Stimulated activated CD4-positive, alpha-beta T cell treated with anti-CD3 and anti-CD28 coated beads, TNF-alpha, amount 100 ng/mL, for 48 hours (primary cell): ENCODE measurements around the gene FREM1.
A peak's percentile ranks its signal among the peaks of the same experiment; 100 is the strongest.

Source experiments
- DNase-seq, 3 donors: peaks; one replicate each; pipeline ENCODE4 v3.0.0-alpha.2; 2020; ENCODE audit warnings: low read depth in 3 of 3

The FREM1 gene

DNA sequence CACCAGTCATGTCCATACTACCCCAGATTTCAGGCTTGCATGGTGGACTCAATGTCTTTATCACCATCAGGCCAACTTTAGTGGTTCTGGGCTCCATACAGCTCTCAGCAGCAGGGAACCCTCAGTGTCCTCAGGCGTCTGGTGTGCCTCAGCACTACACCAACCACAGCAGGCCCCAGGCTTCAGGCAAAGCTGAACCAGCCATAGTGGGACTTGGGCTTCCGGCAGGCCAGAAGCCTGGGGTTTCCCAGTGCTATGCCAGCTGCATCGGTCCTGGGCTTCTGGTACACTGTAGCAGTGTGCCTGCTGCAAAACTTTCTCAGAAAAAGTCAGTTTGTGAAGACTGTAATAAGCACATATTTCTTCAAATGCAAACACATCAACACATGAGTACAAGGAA lies 205.9 kb downstream of the FREM1 start:
- DNase-seq: no peak

DNA sequence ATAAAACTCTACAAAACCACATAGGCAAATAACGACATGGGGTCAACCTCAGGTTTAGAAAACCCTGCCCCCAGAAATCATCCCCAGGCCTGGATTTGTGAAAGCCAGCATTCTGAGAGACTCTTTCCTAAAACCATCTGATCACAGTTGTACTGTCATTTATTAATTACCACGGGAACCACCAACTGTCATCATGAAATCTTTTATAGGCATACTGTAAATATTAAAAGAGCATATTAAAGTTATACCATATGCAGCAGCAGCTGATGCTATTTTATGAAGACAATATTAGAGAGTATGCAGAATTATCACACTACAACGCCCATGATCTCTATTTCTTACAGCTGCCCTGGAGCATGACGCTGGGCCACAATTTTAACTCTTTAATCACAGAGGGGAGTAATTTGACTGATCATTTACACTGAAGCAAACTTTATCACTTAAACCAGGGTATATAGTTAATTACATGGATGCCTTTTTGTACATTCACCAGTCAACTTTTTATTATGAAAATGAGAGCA lies 208.0 kb downstream of the FREM1 start:
- DNase-seq: no peak

DNA sequence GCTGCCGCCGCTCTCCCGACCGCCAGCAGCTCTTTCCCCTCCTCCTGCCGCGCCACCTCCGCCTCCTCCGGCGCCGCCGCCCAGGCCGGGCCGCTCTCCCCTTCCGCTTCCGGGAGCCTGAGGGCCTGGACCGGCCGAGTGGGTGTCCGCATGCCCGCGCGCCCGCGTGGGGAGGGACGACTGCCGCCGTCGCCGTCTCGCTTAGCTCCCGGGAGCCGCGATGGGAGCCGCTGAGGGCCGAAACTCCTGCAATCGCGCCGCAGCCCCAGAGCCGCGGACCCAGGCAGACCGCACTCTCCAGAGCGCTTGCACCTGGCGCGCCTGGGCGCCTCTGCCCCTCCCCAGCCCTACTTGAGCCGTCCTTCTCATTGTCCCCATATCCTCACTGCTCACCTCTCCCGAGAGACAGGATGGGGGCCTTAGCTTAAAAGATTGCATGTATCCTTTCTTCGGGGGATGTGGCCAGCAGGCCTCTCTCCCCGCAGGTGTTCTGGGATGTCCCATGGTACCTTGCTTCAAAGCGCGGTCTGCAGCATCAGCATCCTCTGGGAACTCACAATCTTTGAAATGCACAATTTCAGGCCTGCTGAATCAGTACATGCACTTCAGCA lies 216.9 kb downstream of the FREM1 start, which contains the start of gene ZDHHC21:
Gene ZDHHC21 (minus strand): TSS at position 182 of the 611 bp plus-strand sequence. CDS start 19,092 bp downstream, outside the sequence.
- peak; percentile 41 to 56 (median 46) for DNase-seq

- DNase-seq: no peak
Measured at GRCh38 chr9:14692470-14693250, 217.6 kb downstream of the FREM1 start.

GRCh38 chr9:14690948-14691730 lies 219.1 kb downstream of the FREM1 start:
- no peak for DNase-seq

- DNase-seq: no peak
Measured at GRCh38 chr9:14687042-14687719, 223.0 kb downstream of the FREM1 start.

GRCh38 chr9:14686168-14686567 lies 224.1 kb downstream of the FREM1 start:
- DNase-seq: no peak
